ENCODE measurements around the gene ADARB2. TPM values are rescaled to one million over a fixed set of nuclear protein-coding genes. Genes with fewer than 3 reads are reported as not detected.

ADARB2 gene
- total and polyA plus RNA-seq, 2 experiments from 2014 or later: 2.0 to 5.0 TPM

- no peak for TF ChIP-seq ZNF462 (CRISPR knock-in tag; IDR thresholded peaks at IDR 0.05)
- TF ChIP-seq ZNF114 (CRISPR knock-in tag; IDR thresholded peaks at IDR 0.05): no peak
- TF ChIP-seq STAT1 (IDR thresholded peaks at IDR 0.05; ENCODE audit: unreplicated experiment): no peak
- TF ChIP-seq NANOG (IDR thresholded peaks at IDR 0.05; ENCODE audit: borderline replicate concordance): no peak
- no peak for TF ChIP-seq CREB1 (CRISPR knock-in tag; IDR thresholded peaks at IDR 0.05; ENCODE audit: low read depth)
- TF ChIP-seq EZH2 (IDR thresholded peaks at IDR 0.05; ENCODE audit: low read depth, unreplicated experiment): no peak
- TF ChIP-seq POLR2AphosphoS5 (IDR thresholded peaks at IDR 0.05; ENCODE audit: low read depth): no peak
- TF ChIP-seq ZNF331 (CRISPR knock-in tag; IDR thresholded peaks at IDR 0.05; ENCODE audit: low read depth): no peak
- no peak for TF ChIP-seq EZH2phosphoT487 (IDR thresholded peaks at IDR 0.05; ENCODE audit: unreplicated experiment)
Measured at GRCh38 chr10:1392127-1392526, 345.2 kb downstream of the ADARB2 start (continued).

- ATAC-seq (no peak), DNase-seq (ENCODE audit: low spot score) (no peak)
- Histone ChIP-seq H3K4me1 (ENCODE audit: insufficient read depth) (peaks cover 5% of the 10 kb centered on the region; the same call in 1 of the 2 replicates), H3K4me3 (no peak overlapping the region), H3K27me3 (ENCODE audit: insufficient read depth) (no peaks in the 10 kb centered on the region), H3F3A (replicated peaks; ENCODE audit: low read depth) (no peaks in the 10 kb centered on the region), H3K4me2 (no peak overlapping the region), H2AFZ (no peak overlapping the region), H3K79me2 (replicated peaks; ENCODE audit: insufficient read depth) (no peaks in the 10 kb centered on the region), H3K27ac (ENCODE audit: low read depth) (no peak overlapping the region), H3K36me3 (ENCODE audit: insufficient read depth) (no peaks in the 10 kb centered on the region), H3K9me2 (ENCODE audit: insufficient read depth) (no peaks in the 10 kb centered on the region), H4K20me1 (replicated peaks; ENCODE audit: insufficient read depth) (no peaks in the 10 kb centered on the region)
- Mint-ChIP-seq H3K27ac (no peak overlapping the region), H3K4me3 (no peak overlapping the region), H3K9me3 (0 out of 3 replicates have a peak, but pooled peaks cover 3% of the 10 kb centered on the region), H3K36me3 (ENCODE audit: low read depth) (no peaks in the 10 kb centered on the region), H3K4me1 (peaks cover 10% of the 10 kb centered on the region; the same call in 2 of the 3 replicates), H3K27me3 (ENCODE audit: insufficient read depth, low read depth, poor library complexity) (no peaks in the 10 kb centered on the region)
- TF ChIP-seq POLR2AphosphoS5 (IDR thresholded peaks at IDR 0.05; ENCODE audit: low read depth) (no peak), EZH2phosphoT487 (IDR thresholded peaks at IDR 0.05; ENCODE audit: unreplicated experiment) (no peak), NANOG (IDR thresholded peaks at IDR 0.05; ENCODE audit: borderline replicate concordance) (no peak), ETS1 (IDR thresholded peaks at IDR 0.05) (no peak), ZNF331 (CRISPR knock-in tag; IDR thresholded peaks at IDR 0.05; ENCODE audit: low read depth) (no peak)
Measured at GRCh38 chr10:1390200-1390599, 347.1 kb downstream of the ADARB2 start.
